BLaER1 treated with 17β-estradiol and CSF1 and Interleukin-3, amounts not matched to agents 10 nM and 100 nM (cell line): ENCODE results near the gene DBP.

Source experiments
- H3K27ac ChIP-seq, 11 experiments: shearing (Covaris generic); formaldehyde crosslinking; 2 replicates each; pipeline ENCODE4 v1.8.1; 2022
- H3K27me3 ChIP-seq, 11 experiments: shearing (Covaris generic); formaldehyde crosslinking; 2 replicates each; pipeline ENCODE4 v1.8.1; 2022
- H3K36me3 ChIP-seq, 11 experiments: shearing (Covaris generic); formaldehyde crosslinking; 2 replicates each; pipeline ENCODE4 v1.8.1; 2022
- H3K4me1 ChIP-seq, 10 experiments: shearing (Covaris generic); formaldehyde crosslinking; 2 replicates each; pipeline ENCODE4 v1.8.1; 2022
- H3K4me2 ChIP-seq, 11 experiments: shearing (Covaris generic); formaldehyde crosslinking; 2 replicates each; pipeline ENCODE4 v1.8.1; 2022
- H3K4me3 ChIP-seq, 10 experiments: shearing (Covaris generic); formaldehyde crosslinking; 2 replicates each; pipeline ENCODE4 v1.8.1; 2022
- H3K9ac ChIP-seq, 11 experiments: shearing (Covaris generic); formaldehyde crosslinking; 2 replicates each; pipeline ENCODE4 v1.8.1; 2022
- H3K9me3 ChIP-seq, 11 experiments: shearing (Covaris generic); formaldehyde crosslinking; replicated peaks in 1 of 11; 2 replicates each; pipeline ENCODE4 v1.8.1; 2022
- H4K20me1 ChIP-seq, 11 experiments: shearing (Covaris generic); formaldehyde crosslinking; 2 replicates each; pipeline ENCODE4 v1.8.1; 2022
- Cebpa-rat ChIP-seq, 11 experiments: shearing (Covaris generic); IDR thresholded peaks; 2 replicates each; pipeline ENCODE4 v1.8.1; 2022

The DBP gene

DNA sequence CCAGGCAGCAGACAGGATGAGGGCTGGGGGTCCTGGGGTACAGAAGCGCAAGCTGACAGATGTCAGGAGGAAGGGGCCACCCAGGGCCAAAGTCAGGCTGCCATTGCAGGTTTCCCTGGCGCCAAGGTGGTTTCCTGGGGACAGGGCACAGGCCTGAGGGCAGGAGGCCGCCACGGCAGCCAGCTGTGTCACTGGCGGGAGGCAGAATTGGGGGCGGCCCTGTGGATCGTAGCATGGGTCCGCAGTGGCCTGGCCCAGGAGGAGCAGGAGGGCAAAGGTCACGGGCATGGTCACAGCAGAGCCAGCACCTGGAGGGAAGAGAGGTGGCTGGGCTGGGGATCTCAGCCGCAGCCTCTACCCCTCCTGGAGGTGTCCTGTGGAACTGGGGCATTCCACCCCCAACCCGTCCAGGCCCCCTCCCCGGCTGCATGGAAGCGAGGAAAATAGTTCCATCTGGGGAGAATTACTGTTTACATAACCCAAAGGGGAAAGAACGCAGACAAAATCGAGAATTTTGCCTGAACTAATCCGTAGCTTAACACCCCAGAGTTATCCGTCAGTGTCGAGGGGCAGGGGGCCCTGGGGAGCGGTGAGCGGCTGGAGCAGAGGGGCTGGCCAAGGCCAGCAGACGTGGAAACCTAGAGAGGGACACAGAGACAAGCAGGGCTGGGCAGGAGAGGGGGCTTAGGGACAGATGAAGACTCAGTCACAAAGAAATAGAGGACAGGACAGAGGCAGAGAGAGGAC, 33.7 kb upstream of the DBP start:
- Histone ChIP-seq H3K4me1 (peaks cover 6 to 23% (median 16%) of the 10 kb centered on the region in 10 experiments; a peak in 19 of 20 replicates), H3K9ac (peak overlapping the region in 1 of 11 experiments; percentile 13; a peak in 1 of 22 replicates), H4K20me1 (no peaks in the 10 kb centered on the region), H3K36me3 (no peaks in the 10 kb centered on the region), H3K27me3 (no peaks in the 10 kb centered on the region), H3K9me3 (no peaks in the 10 kb centered on the region), H3K4me2 (no peak overlapping the region), H3K4me3 (no peak overlapping the region), H3K27ac (peak overlapping the region in 5 of 11 experiments; percentile 13 to 34 (median 22); a peak in 5 of 22 replicates)
- no peak for TF ChIP-seq Cebpa-rat (IDR thresholded peaks at IDR 0.05)

DNA sequence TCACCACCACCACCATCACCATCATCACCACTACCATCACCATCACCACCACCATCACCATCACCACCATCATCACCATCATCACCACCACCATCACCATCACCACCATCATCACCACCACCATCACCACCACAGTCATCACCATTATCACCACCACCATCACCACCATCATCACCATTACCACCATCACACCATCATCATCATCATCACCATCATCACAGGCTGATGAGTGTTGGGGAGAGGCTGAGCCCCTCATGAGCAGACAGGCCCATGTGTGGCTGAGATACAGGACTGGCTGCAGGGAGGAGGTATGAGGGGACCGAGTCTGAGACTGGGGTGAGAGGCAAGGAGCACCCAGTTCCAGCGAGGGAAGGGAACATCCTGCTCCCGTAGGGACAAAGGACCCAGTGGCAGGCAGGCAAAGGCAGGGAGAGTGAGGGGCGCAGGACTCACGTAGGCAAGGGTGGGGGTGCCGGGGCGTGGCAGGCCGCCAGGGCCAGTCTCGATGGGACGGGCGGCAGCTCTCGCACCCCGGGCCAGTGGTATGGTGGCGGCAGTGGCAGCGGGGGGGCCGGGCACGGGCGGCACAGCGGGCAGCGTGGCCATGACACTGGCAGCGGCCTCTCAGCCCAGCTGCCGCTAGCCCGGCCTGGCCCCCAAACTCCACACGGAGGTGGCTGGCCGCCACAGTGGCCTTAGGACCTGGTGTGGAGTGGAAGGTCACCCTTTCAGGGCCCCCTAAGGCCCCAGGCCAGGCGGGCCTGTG, 32.9 kb upstream of the DBP start:
- no peaks in the 10 kb centered on the region for H3K27me3 ChIP-seq
- no peak overlapping the region for H3K4me3 ChIP-seq

DNA sequence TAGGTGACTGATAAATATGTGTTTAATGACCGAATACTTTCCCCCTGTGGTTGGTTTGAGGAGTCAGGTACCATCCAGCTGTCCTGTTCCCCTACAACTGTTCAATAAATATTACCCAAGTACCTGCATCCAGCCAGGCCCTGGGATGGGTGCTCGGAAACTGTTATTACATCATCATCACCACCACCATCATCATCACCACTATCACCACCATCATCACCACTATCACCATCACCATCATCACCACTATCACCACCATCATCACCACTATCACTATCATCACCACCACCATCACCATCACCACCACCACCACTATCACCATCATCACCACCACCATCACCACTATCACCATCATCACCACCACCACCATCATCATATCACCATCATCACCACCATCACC, 31.6 kb upstream of the DBP start:
- H4K20me1 ChIP-seq, result no peaks in the 10 kb centered on the region
- TF ChIP-seq Cebpa-rat (IDR thresholded peaks at IDR 0.05), result no peak
- H3K27ac ChIP-seq, result no peak overlapping the region
- no peaks in the 10 kb centered on the region for H3K36me3 ChIP-seq
- no peak overlapping the region for H3K4me2 ChIP-seq
- H3K9ac ChIP-seq, result no peak overlapping the region
- H3K27me3 ChIP-seq, result no peaks in the 10 kb centered on the region
- H3K9me3 ChIP-seq, result no peaks in the 10 kb centered on the region
- no peak overlapping the region for H3K4me3 ChIP-seq
- H3K4me1 ChIP-seq, result peaks cover 0 to 8% (median 5%) of the 10 kb centered on the region in 10 experiments; a peak in 6 of 20 replicates

More for the DNA sequence above, 32.9 kb upstream of the DBP start:
- H3K27ac ChIP-seq, result peak overlapping the region in 3 of 11 experiments; percentile 16 to 34 (median 23); a peak in 3 of 22 replicates
- peaks cover 0 to 15% (median 11%) of the 10 kb centered on the region in 10 experiments; a peak in 18 of 20 replicates for H3K4me1 ChIP-seq
- no peaks in the 10 kb centered on the region for H4K20me1 ChIP-seq
- H3K36me3 ChIP-seq, result no peaks in the 10 kb centered on the region
- TF ChIP-seq Cebpa-rat (IDR thresholded peaks at IDR 0.05), result no peak
- no peaks in the 10 kb centered on the region for H3K9me3 ChIP-seq
- H3K9ac ChIP-seq, result no peak overlapping the region
- H3K4me2 ChIP-seq, result no peak overlapping the region

DNA sequence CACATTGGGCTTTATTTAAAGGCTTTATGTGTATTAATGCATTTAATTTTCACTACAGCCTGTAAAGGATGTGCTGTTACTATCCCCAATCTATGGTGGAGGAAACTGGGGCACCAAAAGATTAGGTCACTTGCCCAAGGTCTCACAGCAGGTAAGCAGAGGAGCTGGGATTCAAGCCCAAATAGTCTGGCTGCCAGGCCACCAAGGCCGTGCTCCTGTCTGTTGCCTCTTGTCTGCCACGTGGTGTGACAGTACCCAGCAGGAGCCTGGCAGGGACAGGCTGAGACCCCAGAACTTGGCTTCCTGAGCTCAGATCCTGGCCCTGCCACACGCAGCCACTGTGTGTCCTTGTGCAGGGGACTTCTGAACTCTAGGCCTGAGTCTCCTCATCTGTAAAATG, 31.2 kb upstream of the DBP start:
- no peak for TF ChIP-seq Cebpa-rat (IDR thresholded peaks at IDR 0.05)
- no peak overlapping the region for H3K4me2 ChIP-seq
- no peak overlapping the region for H3K27ac ChIP-seq
- H3K9me3 ChIP-seq, result no peaks in the 10 kb centered on the region
- H3K27me3 ChIP-seq, result no peaks in the 10 kb centered on the region
- peaks cover 0 to 11% (median 5%) of the 10 kb centered on the region in 10 experiments; a peak in 6 of 20 replicates for H3K4me1 ChIP-seq
- peak overlapping the region in 1 of 11 experiments; percentile 29; a peak in 1 of 22 replicates for H3K9ac ChIP-seq
- H3K4me3 ChIP-seq, result no peak overlapping the region
- H3K36me3 ChIP-seq, result no peaks in the 10 kb centered on the region
- H4K20me1 ChIP-seq, result no peaks in the 10 kb centered on the region

DNA sequence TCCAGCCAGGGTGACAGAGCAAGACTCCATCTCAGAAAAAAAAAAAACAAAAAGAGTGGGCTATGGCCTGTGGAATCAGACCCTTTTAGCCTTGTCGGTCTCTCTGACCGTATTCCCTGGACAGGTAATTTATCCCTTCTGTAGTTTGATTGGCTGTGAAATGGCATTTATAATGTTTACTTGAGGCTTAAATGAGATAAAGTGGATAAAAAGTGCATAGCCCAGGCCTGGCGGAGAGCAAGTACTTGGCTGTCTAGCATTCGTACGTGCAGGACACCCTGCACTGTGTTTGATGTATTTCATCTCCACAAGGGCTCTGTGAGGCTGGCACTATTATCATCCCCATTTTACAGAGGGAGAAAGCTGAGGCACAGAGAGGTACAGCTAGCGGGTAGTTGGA, 28.6 kb upstream of the DBP start:
- no peak for TF ChIP-seq Cebpa-rat (IDR thresholded peaks at IDR 0.05)
- no peak overlapping the region for H3K9ac ChIP-seq

DNA sequence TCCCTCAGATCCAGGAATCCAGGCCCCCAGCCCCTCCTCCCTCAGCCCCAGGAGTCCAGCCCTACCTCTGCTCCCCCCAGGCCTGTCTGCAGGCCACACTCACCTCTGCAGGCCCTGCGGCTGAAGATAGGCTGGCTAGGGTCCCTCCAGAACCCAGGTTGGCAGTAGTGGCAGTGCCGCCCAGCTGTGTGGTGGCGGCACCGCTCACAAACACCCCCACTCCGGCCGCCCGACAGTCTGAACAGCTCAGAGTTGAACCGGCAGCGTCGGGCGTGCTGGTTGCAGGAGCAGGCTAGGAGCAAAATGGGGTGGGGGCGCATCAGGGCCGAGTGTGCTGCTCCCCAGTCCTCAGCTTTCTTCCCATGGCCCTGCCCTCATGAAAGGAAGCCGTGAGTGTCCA, 27.3 kb upstream of the DBP start:
- Histone ChIP-seq H3K4me1 (peaks cover 13 to 37% (median 25%) of the 10 kb centered on the region in 10 experiments), H3K9ac (no peak overlapping the region), H3K27me3 (no peaks in the 10 kb centered on the region), H3K9me3 (no peaks in the 10 kb centered on the region; a peak in 1 of 22 replicates), H3K27ac (no peak overlapping the region), H3K36me3 (no peaks in the 10 kb centered on the region), H3K4me2 (no peak overlapping the region), H3K4me3 (no peak overlapping the region), H4K20me1 (no peaks in the 10 kb centered on the region)
- no peak for TF ChIP-seq Cebpa-rat (IDR thresholded peaks at IDR 0.05)

More for the DNA sequence above, 28.6 kb upstream of the DBP start:
- no peaks in the 10 kb centered on the region for H3K36me3 ChIP-seq
- H3K4me3 ChIP-seq, result no peak overlapping the region
- H3K27me3 ChIP-seq, result no peaks in the 10 kb centered on the region
- no peaks in the 10 kb centered on the region for H4K20me1 ChIP-seq
- H3K27ac ChIP-seq, result no peak overlapping the region
- H3K4me2 ChIP-seq, result no peak overlapping the region
- H3K9me3 ChIP-seq, result no peaks in the 10 kb centered on the region; a peak in 1 of 22 replicates
- peaks cover 8 to 25% (median 14%) of the 10 kb centered on the region in 10 experiments for H3K4me1 ChIP-seq

DNA sequence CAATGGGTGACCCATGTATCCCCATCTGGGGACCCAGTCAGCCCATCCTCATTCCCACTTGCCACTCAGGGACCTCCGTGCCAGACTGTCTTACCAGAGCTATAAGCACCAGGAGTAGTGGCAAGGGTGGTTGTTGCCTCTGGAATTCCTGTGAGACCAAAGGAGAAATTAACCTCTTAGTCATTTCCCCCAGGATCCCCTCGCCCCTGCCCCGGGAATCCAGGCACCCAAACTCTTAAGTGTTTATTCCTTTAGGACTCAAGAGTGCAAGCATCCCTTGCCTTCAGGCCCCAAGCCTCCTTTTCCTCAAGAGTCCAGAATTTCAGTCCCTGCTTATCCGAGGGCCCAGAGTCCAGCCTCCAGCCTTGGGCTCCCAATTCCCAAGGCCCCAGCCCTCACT, 26.5 kb upstream of the DBP start:
- H3K4me2 ChIP-seq, result no peak overlapping the region
- no peak overlapping the region for H3K9ac ChIP-seq
- H3K27me3 ChIP-seq, result no peaks in the 10 kb centered on the region
- no peaks in the 10 kb centered on the region for H4K20me1 ChIP-seq
- H3K27ac ChIP-seq, result peak overlapping the region in 1 of 11 experiments; percentile 3; a peak in 2 of 22 replicates
- H3K4me1 ChIP-seq, result peaks cover 13 to 37% (median 25%) of the 10 kb centered on the region in 10 experiments
- no peaks in the 10 kb centered on the region; a peak in 1 of 22 replicates for H3K9me3 ChIP-seq
- H3K36me3 ChIP-seq, result no peaks in the 10 kb centered on the region
- no peak for TF ChIP-seq Cebpa-rat (IDR thresholded peaks at IDR 0.05)
- no peak overlapping the region for H3K4me3 ChIP-seq

DNA sequence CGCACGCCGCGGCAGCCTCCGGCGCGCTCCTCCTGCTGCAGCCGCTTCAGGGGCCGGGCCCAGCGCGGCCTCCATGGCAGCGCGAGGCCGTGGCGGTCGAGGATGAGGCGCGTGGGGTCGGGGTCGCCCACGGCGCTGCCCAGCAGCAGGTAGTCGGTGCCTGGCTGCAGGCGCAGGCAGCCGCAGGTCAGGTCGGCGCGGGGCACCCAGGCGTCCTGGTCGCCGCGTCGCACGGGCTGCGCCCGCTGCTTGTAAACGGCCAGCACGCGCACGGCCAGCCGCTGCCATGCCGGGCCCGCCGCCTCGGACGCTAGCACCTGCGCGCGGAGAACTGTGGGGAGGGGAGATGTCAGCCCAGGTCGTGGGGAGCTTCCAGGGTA, 24.5 kb upstream of the DBP start:
- H3K4me1 ChIP-seq, result peaks cover 13 to 49% (median 30%) of the 10 kb centered on the region in 10 experiments
- H3K9me3 ChIP-seq, result no peaks in the 10 kb centered on the region; a peak in 1 of 22 replicates
- peak overlapping the region in 7 of 11 experiments; percentile 52 to 73 (median 67); a peak in 10 of 22 replicates for H3K9ac ChIP-seq
- no peaks in the 10 kb centered on the region for H3K27me3 ChIP-seq
- no peak for TF ChIP-seq Cebpa-rat (IDR thresholded peaks at IDR 0.05)
- H3K4me3 ChIP-seq, result no peak overlapping the region
- H3K36me3 ChIP-seq, result no peaks in the 10 kb centered on the region
- H3K27ac ChIP-seq, result peak overlapping the region in 10 of 11 experiments; percentile 45 to 86 (median 83); a peak in 18 of 22 replicates
- no peaks in the 10 kb centered on the region for H4K20me1 ChIP-seq
- H3K4me2 ChIP-seq, result peak overlapping the region; percentile 47 to 74 (median 58); a peak in 21 of 22 replicates
